ENCODE measurements around the gene SNX18. TPM values are rescaled to one million over a fixed set of nuclear protein-coding genes. Genes with fewer than 3 reads are reported as not detected.

The SNX18 gene
- total RNA-seq, 6 experiments from 2014 or later, result 14.1 to 35.3 (median 19.4) TPM

GRCh38 chr5:54516051-54516655, 1.4 kb upstream of the SNX18 start:
- H3K27me3 ChIP-seq, result no peaks in the 10 kb centered on the region

GRCh38 chr5:54517174-54517511, 416 bp upstream of the SNX18 start:
- TF ChIP-seq POLR2A (IDR thresholded peaks at IDR 0.05) (no peak), CTCF (IDR thresholded peaks at IDR 0.05) (no peak)
- Histone ChIP-seq H3K27ac (no peak overlapping the region), H3K27me3 (no peaks in the 10 kb centered on the region), H3K4me1 (peaks cover 0 to 35% (median 6%) of the 10 kb centered on the region in 4 donors), H3K9me3 (no peaks in the 10 kb centered on the region), H3K36me3 (no peaks in the 10 kb centered on the region), H3K4me3 (no peak overlapping the region)
- peak in 2 of 4 donors; percentile 0 to 5 for ATAC-seq
- intact Hi-C loops (cut with DNase I), result loop anchor here (5.0 to 10.0 kb wide), 3 partner anchors 248 to 330 kb away; no protein-coding TSS in a partner anchor
- 0% methylated on average over 4 of the region's 4 CpGs for WGBS (ENCODE audit: insufficient coverage, low coverage, low lambda C conversion rate, missing lambda C conversion rate)
- no peak for DNase-seq

More at GRCh38 chr5:54516051-54516655, 1.4 kb upstream of the SNX18 start:
- Histone ChIP-seq H3K9me3 (no peaks in the 10 kb centered on the region), H3K4me1 (peaks cover 0 to 26% (median 3%) of the 10 kb centered on the region in 4 donors), H3K4me3 (no peak overlapping the region), H3K36me3 (no peaks in the 10 kb centered on the region), H3K27ac (no peak overlapping the region)
- 25% methylated on average over 4 of the region's 4 CpGs for WGBS (ENCODE audit: insufficient coverage, low coverage, low lambda C conversion rate, missing lambda C conversion rate)
- DNase-seq (no peak), ATAC-seq (no peak)
- TF ChIP-seq CTCF (IDR thresholded peaks at IDR 0.05) (no peak), POLR2A (IDR thresholded peaks at IDR 0.05) (no peak)
- intact Hi-C loops (cut with DNase I), result loop anchor here (5.0 to 10.0 kb wide), 3 partner anchors 249 to 331 kb away; no protein-coding TSS in a partner anchor

- peak; percentile 43 to 71 (median 61) for ATAC-seq
- intact Hi-C loops (cut with DNase I), result loop anchor here (5.0 to 10.0 kb wide), 3 partner anchors 247 to 329 kb away; no protein-coding TSS in a partner anchor
- 0% methylated on average over 16 of the region's 79 CpGs for WGBS (ENCODE audit: insufficient coverage, low coverage, low lambda C conversion rate, missing lambda C conversion rate)
- TF ChIP-seq POLR2A (IDR thresholded peaks at IDR 0.05), result no peak
- no peak for TF ChIP-seq CTCF (IDR thresholded peaks at IDR 0.05)
- H3K4me3 ChIP-seq, result peak overlapping the region; percentile 88 to 99 (median 94)
- H3K9me3 ChIP-seq, result no peaks in the 10 kb centered on the region
- DNase-seq, result peak; percentile 70 to 80 (median 73)
- H3K4me1 ChIP-seq, result peaks cover 0 to 46% (median 6%) of the 10 kb centered on the region in 4 donors
- H3K27ac ChIP-seq, result peak overlapping the region; percentile 83 to 96 (median 95)
- no peaks in the 10 kb centered on the region for H3K27me3 ChIP-seq
- no peaks in the 10 kb centered on the region for H3K36me3 ChIP-seq
Measured at GRCh38 chr5:54518146-54518817, 723 bp downstream of the SNX18 start.

GRCh38 chr5:54518818-54519508, 1.4 kb downstream of the SNX18 start:
- TF ChIP-seq POLR2A (IDR thresholded peaks at IDR 0.05) (no peak), CTCF (IDR thresholded peaks at IDR 0.05) (no peak)
- DNase-seq (peak; percentile 39 to 62 (median 52)), ATAC-seq (no peak)
- Histone ChIP-seq H3K36me3 (no peaks in the 10 kb centered on the region), H3K4me1 (peaks cover 0 to 53% (median 10%) of the 10 kb centered on the region in 4 donors), H3K4me3 (peak overlapping the region; percentile 88 to 99 (median 94)), H3K9me3 (no peaks in the 10 kb centered on the region), H3K27ac (peak overlapping the region; percentile 83 to 96 (median 95)), H3K27me3 (no peaks in the 10 kb centered on the region)
- intact Hi-C loops (cut with DNase I), result loop anchor here (5.0 to 10.0 kb wide), 3 partner anchors 246 to 328 kb away; no protein-coding TSS in a partner anchor
- WGBS (ENCODE audit: insufficient coverage, low coverage, low lambda C conversion rate, missing lambda C conversion rate), result 79% methylated on average over 12 of the region's 50 CpGs
